ENCODE data around the gene TPR.
"Not testable (repeated sequence)": the region's sequence is repeated elsewhere in the genome, so short reads cannot be mapped to it uniquely, and the experiment has no call there.

TPR gene

DNA sequence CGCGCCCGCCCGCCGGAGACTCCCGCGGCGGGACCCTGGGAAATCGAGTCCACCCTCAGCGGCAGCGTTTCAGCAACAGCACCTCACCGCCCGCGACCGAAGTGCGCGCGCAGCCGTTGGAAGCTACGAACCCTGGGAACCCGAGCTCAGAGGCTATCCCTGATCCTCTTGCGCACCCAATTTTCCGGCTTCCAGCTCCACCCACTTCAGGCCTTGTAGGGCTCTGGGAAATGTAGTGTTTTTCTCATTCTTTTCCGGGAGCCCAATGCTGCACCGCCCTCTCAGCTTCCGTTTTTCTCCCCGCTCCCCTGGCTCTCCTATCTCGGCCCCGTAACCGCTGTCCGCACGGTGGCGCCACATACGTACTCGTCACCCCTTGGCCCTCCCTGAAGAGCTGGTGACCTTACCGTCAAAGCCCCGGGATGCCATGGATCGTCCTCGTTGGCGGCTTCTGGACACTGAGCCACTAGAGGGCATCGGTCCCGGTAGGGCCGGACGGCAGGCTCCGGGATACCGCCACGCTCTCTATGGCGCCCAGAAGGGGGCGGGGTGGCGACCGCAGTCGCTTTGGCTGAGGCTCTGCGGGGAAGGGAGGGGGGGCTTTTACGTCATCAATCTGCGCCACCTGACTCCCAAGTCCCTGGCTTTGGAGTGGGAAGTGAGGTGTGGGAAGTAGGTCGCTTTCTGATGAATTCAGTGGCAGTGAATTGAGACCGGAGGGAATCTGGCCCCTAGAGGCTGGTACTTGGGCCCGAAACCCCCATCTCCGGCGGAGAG is at the start of gene TPR, which contains the start of gene ODR4:
Gene TPR, minus strand, starts transcription at position 102 of the 777 bp plus-strand sequence. CDS start 225 bp downstream, outside the sequence.
Gene ODR4, plus strand, starts transcription at position 687 of the 777 bp plus-strand sequence. CDS start 3,948 bp downstream, outside the sequence.
- peak; percentile 97 to 98 for DNase-seq

DNA sequence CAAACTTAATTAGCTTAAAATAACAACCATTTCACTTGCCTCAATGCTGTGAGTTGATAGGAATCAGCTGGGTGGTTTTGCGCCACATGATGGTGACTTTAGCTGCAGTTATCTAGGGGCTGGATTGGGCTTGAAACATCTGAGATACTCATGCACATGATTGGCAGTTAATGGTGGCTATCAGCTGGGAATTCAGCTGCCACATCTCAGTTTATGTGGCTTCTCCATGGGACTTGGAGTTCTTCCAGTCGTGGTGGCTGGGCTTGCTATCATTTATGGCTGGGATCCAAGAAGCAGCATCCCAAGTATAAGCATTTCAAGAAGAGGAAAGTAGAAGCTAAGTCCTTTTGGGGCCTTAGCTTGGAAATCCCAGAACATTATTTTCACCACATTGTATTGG is 49.5 kb upstream of the TPR start:
- no peak for DNase-seq

DNA sequence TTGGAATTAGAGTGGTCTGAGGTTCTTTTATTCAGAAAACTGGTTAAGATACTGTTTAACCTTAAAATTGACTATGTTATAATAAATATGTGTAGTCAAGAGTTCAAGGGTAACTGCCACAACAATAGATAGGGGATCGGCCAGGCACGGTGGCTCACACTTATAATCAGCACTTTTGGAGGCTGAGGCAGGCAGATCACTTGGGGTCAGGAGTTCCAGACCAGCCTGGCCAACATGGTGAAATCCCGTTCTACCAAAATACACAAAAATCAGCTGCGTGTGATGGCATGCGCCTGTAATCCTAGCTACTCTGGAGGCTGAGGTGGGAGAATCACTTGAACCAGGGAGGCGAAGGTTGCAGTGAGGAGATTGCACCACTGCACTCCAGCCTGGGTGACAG is 46.4 kb upstream of the TPR start:
- DNase-seq, result no peak

DNA sequence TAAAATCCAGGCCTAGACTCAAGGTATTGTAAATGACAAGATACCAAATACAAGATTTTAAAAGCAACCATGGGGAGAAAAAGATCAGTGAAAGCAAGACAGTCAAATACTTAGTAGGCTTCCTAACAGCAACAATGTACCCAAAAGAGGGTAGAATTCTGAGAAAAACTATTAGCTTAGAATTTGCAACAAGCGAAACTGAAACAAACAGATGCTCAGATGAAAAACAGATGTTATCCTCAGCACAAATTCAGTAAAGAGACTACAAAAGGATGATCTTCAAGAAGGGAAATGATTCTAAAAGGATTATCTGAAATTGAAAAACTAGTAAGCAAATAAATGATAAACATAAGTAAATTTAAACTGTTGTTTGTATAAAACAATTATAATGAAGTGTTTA is 45.9 kb upstream of the TPR start:
- no peak for DNase-seq

DNA sequence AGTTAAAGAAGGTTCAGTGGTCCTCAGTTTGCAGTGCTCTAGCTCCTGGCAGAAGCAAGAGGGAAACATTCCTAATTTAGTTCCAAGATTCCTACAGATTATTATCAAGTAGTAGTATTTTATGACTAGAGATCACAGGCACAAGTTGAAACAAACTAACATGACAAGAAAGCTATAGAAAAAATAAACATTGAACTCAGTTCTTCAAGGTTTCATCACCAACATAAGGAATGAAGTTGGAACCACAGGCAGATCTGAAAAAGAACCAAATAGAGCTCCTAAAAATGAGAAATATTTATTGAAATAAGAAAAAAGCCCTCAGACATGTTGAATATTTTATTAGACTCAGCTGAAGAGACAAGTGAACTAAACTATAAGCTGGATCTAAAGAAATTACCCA is 45.3 kb upstream of the TPR start:
- no peak for DNase-seq

DNA sequence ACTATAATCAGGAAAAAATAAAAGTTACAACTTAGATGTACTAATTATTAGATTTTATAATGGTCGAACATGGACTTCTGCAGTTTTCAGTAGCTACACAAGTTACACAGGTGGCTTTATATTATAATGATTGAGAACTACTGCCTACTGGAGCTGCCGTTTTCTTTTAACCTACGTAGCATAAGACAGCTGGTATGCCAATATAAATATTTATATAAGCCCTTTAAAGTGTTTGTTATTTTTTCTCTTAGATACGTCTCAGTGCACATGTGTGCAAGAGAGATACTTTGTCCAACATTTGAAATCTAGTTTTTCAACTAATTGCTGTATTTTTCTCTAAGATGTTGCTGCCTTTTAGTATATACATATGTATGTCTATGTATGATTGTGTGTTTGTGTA is 43.5 kb upstream of the TPR start:
- no peak for DNase-seq

- DNase-seq, result no peak
These were observed 38.3 kb upstream of the TPR start for GRCh38 chr1:186413319-186413718.

DNA sequence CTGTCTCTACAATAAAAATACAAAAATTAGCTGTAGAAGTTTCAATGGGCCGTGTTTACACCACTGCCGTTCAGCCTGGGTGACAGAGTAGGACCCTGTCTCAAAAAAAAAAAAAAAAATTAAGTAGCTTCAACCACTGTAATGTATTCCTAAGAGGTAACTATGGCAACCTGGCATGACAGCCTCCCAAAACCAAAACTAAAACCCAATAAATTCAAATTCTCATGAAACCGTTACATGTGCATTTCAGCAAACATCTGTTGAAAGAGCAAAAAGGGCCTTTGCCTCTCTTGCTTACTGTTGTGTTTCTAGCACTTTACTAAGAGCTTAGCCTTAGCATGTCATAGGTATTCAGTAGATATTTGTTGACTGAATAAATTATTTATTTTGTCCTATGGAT is 34.0 kb upstream of the TPR start:
- no peak for DNase-seq

DNA sequence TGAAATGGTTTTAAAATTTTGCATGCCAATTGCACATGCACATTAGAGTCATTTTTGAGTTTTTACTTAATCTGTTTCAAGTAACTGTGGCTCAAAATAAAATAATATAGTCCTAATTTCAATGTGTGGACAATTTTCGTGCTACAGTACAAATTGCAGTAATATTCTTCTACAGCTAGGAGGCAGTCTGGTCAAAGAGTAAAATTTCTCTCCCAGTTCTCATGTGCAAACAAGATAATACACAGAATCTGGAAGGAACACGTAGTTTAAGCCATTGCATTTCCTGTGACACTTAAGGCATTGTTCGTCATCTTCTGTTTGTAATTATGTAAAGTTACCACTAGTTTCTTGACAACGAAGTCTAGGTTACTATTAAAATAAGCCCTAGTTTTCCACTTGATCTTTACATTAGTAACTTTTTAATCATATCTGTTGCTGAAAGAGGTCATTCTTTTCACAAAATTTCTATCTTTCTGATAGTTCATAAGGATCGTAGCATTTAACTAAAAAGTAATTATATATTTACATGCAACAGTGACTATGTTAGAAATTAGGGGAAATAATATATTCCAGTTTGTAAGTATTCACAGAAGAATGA is 29.5 kb upstream of the TPR start:
- no peak for DNase-seq

DNA sequence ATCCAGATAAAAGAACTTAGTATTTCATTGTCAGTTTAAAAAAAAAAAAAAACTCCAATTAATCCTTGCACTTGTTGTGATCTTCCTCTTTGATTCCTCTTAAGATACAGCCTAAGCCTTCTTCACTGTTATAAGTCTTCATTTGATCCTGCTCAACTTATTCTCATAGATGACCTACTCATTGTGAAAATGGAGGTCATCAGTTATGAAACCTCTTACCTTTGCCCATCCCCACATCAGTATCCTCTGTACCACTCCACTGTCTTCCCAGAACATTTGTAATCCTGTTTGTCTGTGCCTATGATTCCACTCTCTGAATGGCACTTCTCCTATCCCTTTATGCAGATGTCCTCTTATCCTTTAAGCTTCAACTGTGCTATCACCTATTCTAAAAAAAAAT is 28.6 kb upstream of the TPR start:
- no peak for DNase-seq

- DNase-seq, result not testable (repeated sequence)
These were observed 26.4 kb upstream of the TPR start for GRCh38 chr1:186401446-186401845.

DNA sequence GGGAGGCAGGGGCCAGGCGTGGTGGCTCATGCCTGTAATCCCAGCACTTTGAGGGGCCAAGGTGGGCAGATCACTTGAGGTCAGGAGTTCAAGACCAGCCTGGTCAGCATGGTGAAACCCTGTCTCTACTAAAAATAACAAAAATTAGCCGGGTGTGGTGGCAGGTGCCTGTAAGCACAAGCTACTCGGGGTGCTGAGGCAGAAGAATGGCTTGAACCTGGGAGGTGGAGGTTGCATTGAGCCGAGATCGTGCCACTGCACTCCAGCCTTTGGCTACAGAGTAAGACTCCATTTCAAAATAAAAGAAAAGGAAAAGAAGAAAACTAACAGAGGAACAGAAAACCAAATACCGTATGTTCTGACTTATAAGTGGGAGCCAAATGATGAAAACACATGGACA is 17.7 kb upstream of the TPR start:
- not testable (repeated sequence) for DNase-seq

DNA sequence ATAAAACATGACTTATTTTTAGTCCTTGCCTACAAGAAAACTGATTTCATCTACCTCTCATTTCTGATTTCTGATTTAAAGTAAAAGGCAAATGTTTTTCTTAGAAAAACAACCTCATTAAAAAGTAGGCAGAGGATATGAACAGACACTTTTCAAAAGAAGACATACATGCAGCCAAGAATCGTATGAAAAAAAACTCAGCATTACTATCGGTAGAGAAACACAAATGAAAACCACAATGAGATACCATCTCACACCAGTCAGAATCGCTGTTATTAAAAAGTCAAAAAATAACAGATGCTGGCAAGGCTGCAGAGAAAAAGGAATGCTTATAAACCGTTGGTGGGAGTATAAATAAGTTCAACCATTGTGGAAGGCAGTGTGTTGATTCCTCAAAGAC is 16.8 kb upstream of the TPR start:
- no peak for DNase-seq

- DNase-seq, result no peak
These were observed 15.9 kb upstream of the TPR start for GRCh38 chr1:186390925-186391324.

- DNase-seq, result no peak
These were observed 11.8 kb upstream of the TPR start for GRCh38 chr1:186386725-186387383.

GRCh38 chr1:186375929-186376319 is 871 bp upstream of the TPR start:
- no peak for DNase-seq

GRCh38 chr1:186374303-186375151 is 526 bp downstream of the TPR start:
- DNase-seq, result no peak

DNA sequence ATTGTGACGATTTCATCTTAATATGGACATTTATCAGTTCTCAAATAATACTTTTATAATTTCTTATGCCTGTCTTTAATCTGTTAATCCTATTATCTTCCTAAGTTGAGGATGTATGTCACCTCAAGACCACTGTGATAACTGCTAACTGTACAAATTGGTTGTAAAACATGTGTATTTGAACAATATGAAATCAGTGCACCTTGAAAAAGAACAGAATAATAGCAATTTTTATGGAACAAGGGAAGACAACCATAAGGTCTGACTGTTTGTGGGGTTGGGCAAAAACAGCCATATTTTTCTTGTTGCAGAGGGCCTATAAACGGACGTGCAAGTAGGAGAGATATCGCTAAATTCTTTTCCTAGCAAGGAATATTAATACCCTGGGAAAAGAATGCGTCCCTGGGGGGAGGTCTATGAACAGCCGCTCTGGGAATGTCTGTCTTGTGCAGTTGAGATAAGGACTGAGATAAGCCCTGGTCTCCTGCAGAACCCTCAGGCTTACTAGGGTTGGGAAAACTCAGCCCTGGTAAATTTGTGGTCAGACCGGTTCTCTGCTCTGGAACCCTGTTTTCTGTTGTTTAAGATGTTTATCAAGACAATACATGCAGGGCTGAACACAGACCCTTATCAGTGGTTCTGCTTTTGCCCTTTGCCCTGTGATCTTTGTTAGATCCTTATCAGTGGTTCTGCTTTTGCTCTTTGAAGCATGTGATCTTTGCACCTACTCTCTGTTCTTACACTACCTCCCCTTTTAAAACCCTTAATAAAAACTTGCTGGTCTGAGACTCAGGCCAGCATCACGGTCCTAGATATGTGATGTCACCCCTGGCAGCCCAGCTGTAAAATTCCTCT is 27.0 kb downstream of the TPR start:
- not testable (repeated sequence) for DNase-seq

- no peak for DNase-seq
These were observed 34.3 kb downstream of the TPR start for GRCh38 chr1:186340772-186341171.

- DNase-seq, result no peak
These were observed 37.5 kb downstream of the TPR start for GRCh38 chr1:186337554-186337953.

DNA sequence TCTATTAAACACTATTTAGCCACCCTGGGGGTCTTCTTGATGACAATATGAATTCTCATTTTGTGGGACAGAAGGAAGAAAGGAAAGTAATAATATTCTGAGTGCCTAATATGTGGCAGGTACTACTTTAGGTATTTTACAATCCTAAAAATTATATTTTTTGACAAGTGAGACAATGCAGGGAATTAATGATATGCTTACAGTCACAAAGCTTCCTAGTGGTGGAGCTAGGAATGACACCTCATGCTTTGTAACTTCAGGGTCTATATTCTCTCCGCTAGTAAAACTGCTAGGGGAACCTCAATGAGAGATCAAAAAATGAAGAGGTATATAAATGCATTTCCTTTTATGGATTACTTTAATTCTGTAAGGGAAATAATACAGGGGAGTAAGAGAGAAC is 44.3 kb downstream of the TPR start:
- no peak for DNase-seq

DNA sequence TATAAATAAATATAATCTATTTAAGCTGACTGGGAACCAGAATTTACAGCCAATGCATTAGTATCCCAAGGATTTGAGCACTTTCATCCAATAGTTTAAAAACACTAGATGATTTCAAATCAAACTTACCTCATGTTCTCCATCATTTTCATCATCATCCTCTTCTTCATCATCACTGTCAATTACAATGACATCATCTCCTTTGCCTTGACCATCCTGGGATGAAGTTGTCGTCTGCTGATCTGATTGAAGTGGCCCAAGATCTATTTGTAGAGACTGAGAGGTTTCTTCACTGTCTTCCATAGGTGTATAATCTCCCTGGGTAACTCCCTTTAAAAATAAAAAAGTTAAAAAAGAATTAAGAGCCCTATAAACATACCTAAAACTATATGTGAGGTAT is 47.7 kb downstream of the TPR start:
- DNase-seq, result no peak

Measured in NCI-H1930 (cell line).